HL-60 (cell line): ENCODE data around the gene JPH3.

Source experiments
- DNase-seq, 2 experiments: peaks; one replicate each; pipeline ENCODE4 v3.0.0-alpha.2; 2010 to 2020; ENCODE audit warnings: low read depth in 1 of 2, low spot score in 1 of 2
- H3K27ac ChIP-seq: fragments of 250-450 bp; sonication (Bioruptor Pico); replicated peaks from 2 replicates; pipeline ENCODE4 v1.5.1; 2020; ENCODE audit warnings: mild to moderate bottlenecking, moderate library complexity
- H3K27me3 ChIP-seq: fragments of 250-450 bp; sonication (Bioruptor Pico); 2 replicates; pipeline ENCODE4 v1.5.1; 2021; ENCODE audit warnings: mild to moderate bottlenecking, moderate library complexity; ENCODE audit not compliant: insufficient read depth, poor library complexity, severe bottlenecking
- H3K4me3 ChIP-seq: replicated peaks from 2 replicates; pipeline ENCODE4 v1.5.1; 2011; ENCODE audit warnings: mild to moderate bottlenecking, control low read depth, low read length; ENCODE audit not compliant: insufficient read depth
- GABPA ChIP-seq: IDR thresholded peaks from 2 replicates; pipeline ENCODE4 v1.6.1; 2012; ENCODE audit warnings: low read depth
- POLR2AphosphoS5 ChIP-seq: IDR thresholded peaks from 2 replicates; pipeline ENCODE4 v1.6.1; 2012; ENCODE audit warnings: low read depth
- REST ChIP-seq: IDR thresholded peaks from 2 replicates; pipeline ENCODE4 v1.6.1; 2012; ENCODE audit warnings: low read depth; ENCODE audit not compliant: insufficient replicate concordance
- SPI1 ChIP-seq: IDR thresholded peaks from 2 replicates; pipeline ENCODE4 v1.6.1; 2012; ENCODE audit warnings: low read depth, mild to moderate bottlenecking, borderline replicate concordance
- TF ChIP-seq, protein P1 (sequence below): IDR thresholded peaks from one replicate; pipeline ENCODE4 v1.5.1; 2011; ENCODE audit warnings: low read length, control low read depth, inconsistent platforms; ENCODE audit not compliant: insufficient read depth

JPH3 gene

GRCh38 chr16:87601401-87601981 lies 817 bp upstream of the JPH3 start:
- TF ChIP-seq REST (no peak), GABPA (no peak), POLR2AphosphoS5 (no peak), SPI1 (no peak)
- TF ChIP-seq, protein P1, sequence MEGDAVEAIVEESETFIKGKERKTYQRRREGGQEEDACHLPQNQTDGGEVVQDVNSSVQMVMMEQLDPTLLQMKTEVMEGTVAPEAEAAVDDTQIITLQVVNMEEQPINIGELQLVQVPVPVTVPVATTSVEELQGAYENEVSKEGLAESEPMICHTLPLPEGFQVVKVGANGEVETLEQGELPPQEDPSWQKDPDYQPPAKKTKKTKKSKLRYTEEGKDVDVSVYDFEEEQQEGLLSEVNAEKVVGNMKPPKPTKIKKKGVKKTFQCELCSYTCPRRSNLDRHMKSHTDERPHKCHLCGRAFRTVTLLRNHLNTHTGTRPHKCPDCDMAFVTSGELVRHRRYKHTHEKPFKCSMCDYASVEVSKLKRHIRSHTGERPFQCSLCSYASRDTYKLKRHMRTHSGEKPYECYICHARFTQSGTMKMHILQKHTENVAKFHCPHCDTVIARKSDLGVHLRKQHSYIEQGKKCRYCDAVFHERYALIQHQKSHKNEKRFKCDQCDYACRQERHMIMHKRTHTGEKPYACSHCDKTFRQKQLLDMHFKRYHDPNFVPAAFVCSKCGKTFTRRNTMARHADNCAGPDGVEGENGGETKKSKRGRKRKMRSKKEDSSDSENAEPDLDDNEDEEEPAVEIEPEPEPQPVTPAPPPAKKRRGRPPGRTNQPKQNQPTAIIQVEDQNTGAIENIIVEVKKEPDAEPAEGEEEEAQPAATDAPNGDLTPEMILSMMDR, result no peak
- no peak overlapping the region for H3K4me3 ChIP-seq
- DNase-seq, result no peak
- no peak overlapping the region for H3K27ac ChIP-seq
- peaks cover 4% of the 10 kb centered on the region for H3K27me3 ChIP-seq

DNA sequence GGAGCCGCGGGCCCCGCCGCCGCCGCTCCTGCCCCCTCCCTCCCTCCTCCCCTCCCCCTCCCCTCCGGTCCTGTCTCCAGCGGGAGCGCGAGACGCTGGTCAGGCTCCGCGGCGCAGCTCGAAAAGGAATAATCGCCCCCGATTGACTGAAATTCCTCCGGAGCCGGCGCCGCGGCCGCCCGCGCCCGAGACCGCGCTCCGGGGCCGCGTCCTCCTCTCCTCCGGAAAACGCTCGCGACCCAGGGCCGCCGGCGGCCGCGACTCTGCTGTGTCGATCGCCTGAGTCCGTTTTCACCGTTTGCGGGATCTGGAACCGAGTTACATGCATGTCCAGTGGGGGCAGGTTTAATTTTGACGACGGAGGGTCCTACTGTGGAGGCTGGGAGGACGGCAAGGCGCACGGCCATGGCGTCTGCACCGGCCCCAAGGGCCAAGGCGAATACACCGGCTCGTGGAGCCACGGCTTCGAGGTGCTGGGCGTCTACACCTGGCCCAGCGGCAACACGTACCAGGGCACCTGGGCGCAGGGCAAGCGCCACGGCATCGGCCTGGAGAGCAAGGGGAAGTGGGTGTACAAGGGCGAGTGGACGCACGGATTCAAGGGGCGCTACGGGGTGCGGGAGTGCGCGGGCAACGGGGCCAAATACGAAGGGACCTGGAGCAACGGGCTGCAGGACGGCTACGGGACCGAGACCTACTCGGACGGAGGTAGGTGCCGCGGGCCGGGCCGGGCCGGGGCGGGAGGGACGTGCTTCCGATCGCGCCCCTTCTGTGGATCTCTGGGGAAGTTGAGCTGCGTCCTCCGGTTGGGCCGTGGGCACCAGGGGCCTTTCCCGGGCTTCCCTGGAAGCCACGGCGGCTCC lies 744 bp downstream of the JPH3 start:
- Histone ChIP-seq H3K27me3 (peaks cover 4% of the 10 kb centered on the region), H3K27ac (no peak overlapping the region), H3K4me3 (no peak overlapping the region)
- no peak for TF ChIP-seq POLR2AphosphoS5
- no peak for TF ChIP-seq SPI1
- DNase-seq, result no peak

DNA sequence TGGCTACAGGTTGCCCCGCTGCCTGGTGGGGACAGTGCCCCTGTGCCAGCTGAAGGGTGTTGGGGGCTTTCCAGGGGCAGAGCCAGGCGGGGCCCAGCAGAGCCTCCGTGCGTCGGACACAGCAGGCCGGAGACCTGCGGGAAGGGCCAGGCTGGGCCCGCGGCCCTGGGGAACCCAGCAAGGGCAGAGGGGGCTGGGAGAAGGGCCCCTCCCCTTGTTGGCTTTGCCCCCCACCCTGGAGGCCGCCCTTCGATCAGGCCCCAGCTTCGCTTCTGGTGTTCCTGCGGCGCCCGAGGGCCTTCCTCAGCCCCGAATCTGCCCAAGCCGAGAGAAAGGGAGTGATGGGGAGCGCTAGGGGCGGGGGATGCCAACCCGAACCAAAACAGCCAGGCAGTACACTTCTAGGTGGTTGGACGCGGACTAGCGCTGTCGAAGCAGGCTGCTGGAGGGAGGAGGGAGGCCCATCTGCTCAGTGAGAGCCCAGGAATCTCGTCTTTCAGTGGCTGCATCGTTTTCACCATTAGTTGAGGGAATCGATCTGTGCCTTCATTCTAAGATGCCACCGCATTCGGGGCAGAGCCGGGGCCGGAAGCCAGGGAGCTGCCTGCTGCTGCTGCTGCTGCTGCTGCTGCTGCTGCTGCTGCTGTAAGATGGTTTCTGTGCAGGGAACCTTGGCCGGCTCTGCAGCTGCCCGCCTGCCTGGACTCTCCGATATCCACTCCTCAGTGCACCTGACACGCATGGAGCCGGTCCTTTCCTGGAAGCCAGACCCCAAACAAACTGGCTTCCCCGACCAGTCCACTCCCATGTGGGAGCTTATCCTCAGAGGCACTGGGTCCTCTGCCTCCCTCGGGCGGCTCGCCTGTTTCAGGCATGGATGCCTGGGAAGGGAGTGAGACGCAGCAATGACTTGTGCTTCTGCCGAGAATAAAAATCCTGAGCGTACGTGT lies 1.7 kb downstream of the JPH3 start:
- no peak for TF ChIP-seq SPI1
- TF ChIP-seq, protein P1, result no peak
- TF ChIP-seq GABPA, result no peak
- no peak for TF ChIP-seq REST
- no peak for TF ChIP-seq POLR2AphosphoS5
- H3K4me3 ChIP-seq, result no peak overlapping the region
- no peak overlapping the region for H3K27ac ChIP-seq
- no peak for DNase-seq
- H3K27me3 ChIP-seq, result peaks cover 4% of the 10 kb centered on the region

GRCh38 chr16:87604634-87605111 lies 2.4 kb downstream of the JPH3 start:
- Histone ChIP-seq H3K27ac (no peak overlapping the region), H3K4me3 (no peak overlapping the region), H3K27me3 (peaks cover 4% of the 10 kb centered on the region)
- DNase-seq, result no peak
- TF ChIP-seq SPI1 (no peak), REST (no peak), POLR2AphosphoS5 (no peak), GABPA (no peak)
- TF ChIP-seq, protein P1, result no peak
